Activated B cell treated with CpG ODN at 0.5 μM for 24 hours (primary cell): Measurements from ENCODE around the gene OTULINL. TPM values are rescaled to one million over a fixed set of nuclear protein-coding genes. Genes with fewer than 3 reads are reported as not detected.

Source experiments
- ATAC-seq: fragments of 200-7000 bp; cut with Tn5 transposase; one replicate; pipeline ENCODE4 v1.10.0; 2021; ENCODE audit warnings: low read depth, mild to moderate bottlenecking, moderate library complexity
- CTCF ChIA-PET: fragments of 350-600 bp; sonication (Branson Sonifier 250); formaldehyde crosslinking; loops from one replicate; lab custom pipeline; 2021; ENCODE audit warnings: antibody characterized with exemption; lab: Charles Lee
- POLR2A ChIA-PET: fragments of 350-600 bp; sonication (Branson Sonifier 250); formaldehyde crosslinking; loops from one replicate; lab custom pipeline; 2021; ENCODE audit warnings: antibody characterized with exemption; lab: Charles Lee
- DNase-seq: peaks from one replicate; pipeline ENCODE4 v3.0.0; 2022
- H3K27ac Mint-ChIP-seq: one replicate; pipeline ENCODE4 v1.8.0; 2020; ENCODE audit warnings: mixed read lengths
- H3K27me3 Mint-ChIP-seq: one replicate; pipeline ENCODE4 v1.8.0; 2021; ENCODE audit warnings: mixed read lengths
- H3K36me3 Mint-ChIP-seq: one replicate; pipeline ENCODE4 v1.8.0; 2021; ENCODE audit warnings: low read depth, mixed read lengths
- H3K4me1 Mint-ChIP-seq: one replicate; pipeline ENCODE4 v1.8.0; 2021; ENCODE audit warnings: mixed read lengths
- H3K4me3 Mint-ChIP-seq: one replicate; pipeline ENCODE4 v1.8.0; 2020; ENCODE audit warnings: mild to moderate bottlenecking, mixed read lengths
- H3K9me3 Mint-ChIP-seq: one replicate; pipeline ENCODE4 v1.8.0; 2020; ENCODE audit warnings: mixed read lengths
- CTCF ChIP-seq: fragments of 200-600 bp; IDR thresholded peaks from one replicate; pipeline ENCODE4 v1.8.0; 2022; ENCODE audit warnings: antibody characterized with exemption, mild to moderate bottlenecking
- intact Hi-C: fragments of 100-400 bp; cut with micrococcal nuclease; formaldehyde crosslinking; loops from one replicate; pipeline ENCODE4 v1.15.1; 2024
- total RNA-seq: library from RNA; stranded (reverse); gene quantifications from 2 replicates; pipeline ENCODE4 v1.2.3, GENCODE V29; 2022

The OTULINL gene
- total RNA-seq, 1 donor from 2014 or later, result 0.69 TPM

- POLR2A ChIA-PET, result no interaction called here
- Mint-ChIP-seq H3K9me3 (no peaks in the 10 kb centered on the region), H3K27ac (no peak overlapping the region), H3K4me3 (no peak overlapping the region), H3K27me3 (peaks cover 23% of the 10 kb centered on the region), H3K4me1 (no peaks in the 10 kb centered on the region), H3K36me3 (no peaks in the 10 kb centered on the region)
- DNase-seq, result no peak
- no peak for TF ChIP-seq CTCF
- ATAC-seq, result no peak
- intact Hi-C loops, result no loop called here
- CTCF ChIA-PET, result interaction anchor here (0.9 kb wide), 1 partner anchor 289 kb away, joined by 3 read pairs; no protein-coding TSS in a partner anchor
Measured at GRCh38 chr5:14640765-14641164, 59.2 kb downstream of the OTULINL start.

GRCh38 chr5:14644623-14645237, 63.1 kb downstream of the OTULINL start:
- no peak for TF ChIP-seq CTCF
- Mint-ChIP-seq H3K27ac (no peak overlapping the region), H3K36me3 (no peaks in the 10 kb centered on the region), H3K4me1 (no peaks in the 10 kb centered on the region), H3K4me3 (no peak overlapping the region), H3K9me3 (no peaks in the 10 kb centered on the region), H3K27me3 (peaks cover 21% of the 10 kb centered on the region)
- CTCF ChIA-PET, result interaction anchor here (1.2 to 1.5 kb wide), 3 partner anchors 9 to 319 kb away, joined by 3 to 5 read pairs (median 4); no protein-coding TSS in a partner anchor
- intact Hi-C loops, result loop anchor here (5.0 kb wide), 3 partner anchors 62 to 152 kb away; partner anchors contain the start of gene OTULINL
- no peak for ATAC-seq
- POLR2A ChIA-PET, result no interaction called here
- DNase-seq, result no peak

- ChIA-PET POLR2A (no interaction called here), CTCF (interaction anchor here (2.7 to 3.9 kb wide), 3 partner anchors 35 to 325 kb away, joined by 23 to 62 read pairs (median 24); no protein-coding TSS in a partner anchor)
- H3K36me3 Mint-ChIP-seq, result no peaks in the 10 kb centered on the region
- peaks cover 2% of the 10 kb centered on the region for H3K4me1 Mint-ChIP-seq
- TF ChIP-seq CTCF, result no peak
- H3K9me3 Mint-ChIP-seq, result no peaks in the 10 kb centered on the region
- ATAC-seq, result no peak
- intact Hi-C loops, result no loop called here
- no peak overlapping the region for H3K4me3 Mint-ChIP-seq
- no peak for DNase-seq
- H3K27ac Mint-ChIP-seq, result no peak overlapping the region
- H3K27me3 Mint-ChIP-seq, result peaks cover 9% of the 10 kb centered on the region
Measured at GRCh38 chr5:14650052-14650451, 68.5 kb downstream of the OTULINL start.

GRCh38 chr5:14655146-14655741, 73.7 kb downstream of the OTULINL start:
- DNase-seq (no peak), ATAC-seq (no peak)
- POLR2A ChIA-PET, result interaction anchor here (1.8 kb wide), 1 partner anchor 9 kb away, joined by 8 read pairs; the partner anchor contains the start of gene OTULIN
- CTCF ChIA-PET, result interaction anchor here (1.0 kb wide), 1 partner anchor 26 kb away, joined by 3 read pairs; no protein-coding TSS in a partner anchor
- Mint-ChIP-seq H3K4me1 (peaks cover 45% of the 10 kb centered on the region), H3K36me3 (no peaks in the 10 kb centered on the region), H3K27me3 (no peaks in the 10 kb centered on the region), H3K27ac (peak overlapping the region; percentile 86), H3K4me3 (no peak overlapping the region), H3K9me3 (no peaks in the 10 kb centered on the region)
- intact Hi-C loops, result loop anchor here (5.0 kb wide), 1 partner anchor 548 kb away; no protein-coding TSS in a partner anchor
- no peak for TF ChIP-seq CTCF

- ChIA-PET CTCF (interaction anchor here (1.2 to 1.8 kb wide), 4 partner anchors 8 to 28 kb away, joined by 3 to 18 read pairs (median 6); no protein-coding TSS in a partner anchor), POLR2A (interaction anchor here (1.0 to 2.4 kb wide), 2 partner anchors 11 to 21 kb away, joined by 3 to 8 read pairs; no protein-coding TSS in a partner anchor)
- Mint-ChIP-seq H3K4me1 (peaks cover 60% of the 10 kb centered on the region), H3K27me3 (no peaks in the 10 kb centered on the region), H3K36me3 (no peaks in the 10 kb centered on the region), H3K9me3 (no peaks in the 10 kb centered on the region), H3K4me3 (peak overlapping the region; percentile 41), H3K27ac (peak overlapping the region; percentile 86)
- TF ChIP-seq CTCF, result no peak
- intact Hi-C loops, result loop anchor here (5.0 kb wide), 1 partner anchor 550 kb away; no protein-coding TSS in a partner anchor
- peak; percentile 38 for ATAC-seq
- no peak for DNase-seq
Measured at GRCh38 chr5:14656898-14657297, 75.3 kb downstream of the OTULINL start.
